ENCODE data around the gene CDKN2C.

Gene CDKN2C

DNA sequence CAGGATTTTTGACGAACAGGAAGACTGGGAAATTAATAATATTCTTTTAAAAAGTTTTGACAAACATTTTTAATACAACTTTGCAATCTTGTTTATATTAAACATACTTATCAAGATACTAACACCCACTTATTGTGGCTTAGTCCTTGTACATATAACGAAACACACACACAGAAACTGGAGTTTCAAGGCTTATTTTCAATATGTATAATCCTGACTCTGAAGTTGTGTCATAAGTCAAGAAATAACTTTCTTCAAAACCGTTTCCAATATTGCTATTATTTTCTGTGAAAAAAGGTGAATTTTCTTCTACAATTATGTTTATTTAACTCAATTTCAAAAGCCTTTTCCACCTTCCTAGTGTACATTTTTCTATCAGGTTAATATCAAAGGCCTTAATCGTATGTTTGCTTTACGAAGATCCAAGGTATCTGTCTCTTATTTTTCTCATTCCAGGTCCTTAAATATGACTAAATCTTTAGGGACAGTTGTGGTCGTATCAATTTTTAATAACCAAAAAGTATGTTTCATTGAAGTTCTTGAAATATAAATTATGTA is 1.8 kb downstream of the CDKN2C start:
- peaks cover 46% of the 10 kb centered on the region for H3K36me3 ChIP-seq (ENCODE audit: insufficient read depth, low read length)

DNA sequence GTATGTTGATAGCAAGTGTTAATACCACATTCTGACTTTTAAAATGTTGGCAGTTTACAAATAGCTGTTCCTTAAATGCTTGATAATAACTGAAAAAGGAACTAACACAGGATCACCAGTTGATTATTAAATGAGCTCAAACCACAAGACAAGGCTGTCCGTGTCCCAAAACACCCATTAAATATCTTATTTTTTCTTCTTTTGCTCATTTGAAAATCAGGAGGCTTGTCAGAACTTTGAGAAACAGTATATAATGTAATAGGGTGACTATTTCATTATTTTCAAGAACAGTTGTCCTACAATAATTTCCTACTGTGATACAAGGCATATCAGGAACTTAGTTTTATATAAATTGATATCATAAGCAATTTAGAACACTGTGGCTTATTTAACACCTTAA is 2.7 kb downstream of the CDKN2C start:
- peaks cover 67% of the 10 kb centered on the region for H3K79me2 ChIP-seq (ENCODE audit: insufficient read depth, low read length)
- no peaks in the 10 kb centered on the region for H3K27me3 ChIP-seq (ENCODE audit: insufficient read depth, low read length)
- H3K36me3 ChIP-seq (ENCODE audit: insufficient read depth, low read length) = peaks cover 46% of the 10 kb centered on the region
- H3K4me1 ChIP-seq (ENCODE audit: insufficient read depth, low read length, severe bottlenecking) = peaks cover 35% of the 10 kb centered on the region
- H2AFZ ChIP-seq (ENCODE audit: low read length) = no peak overlapping the region
- H4K20me1 ChIP-seq (ENCODE audit: insufficient read depth, low read length) = no peaks in the 10 kb centered on the region
- H3K27ac ChIP-seq (ENCODE audit: low read depth, low read length, poor library complexity, severe bottlenecking) = peak overlapping the region; percentile 95
- H3K9me2 ChIP-seq (ENCODE audit: low read depth, low read length) = no peaks in the 10 kb centered on the region
- H3F3A ChIP-seq (ENCODE audit: insufficient read depth, low read length) = no peaks in the 10 kb centered on the region
- H3K4me3 ChIP-seq (ENCODE audit: low read depth, low read length, poor library complexity, severe bottlenecking) = peak overlapping the region; percentile 89
- H3K9ac ChIP-seq (ENCODE audit: low read length) = peak overlapping the region; percentile 99
- peak overlapping the region; percentile 89 for H3K4me2 ChIP-seq (ENCODE audit: low read length)
- TF ChIP-seq EZH2 (IDR thresholded peaks at IDR 0.05; ENCODE audit: borderline replicate concordance, low read length) = no peak
- TF ChIP-seq, protein P1, sequence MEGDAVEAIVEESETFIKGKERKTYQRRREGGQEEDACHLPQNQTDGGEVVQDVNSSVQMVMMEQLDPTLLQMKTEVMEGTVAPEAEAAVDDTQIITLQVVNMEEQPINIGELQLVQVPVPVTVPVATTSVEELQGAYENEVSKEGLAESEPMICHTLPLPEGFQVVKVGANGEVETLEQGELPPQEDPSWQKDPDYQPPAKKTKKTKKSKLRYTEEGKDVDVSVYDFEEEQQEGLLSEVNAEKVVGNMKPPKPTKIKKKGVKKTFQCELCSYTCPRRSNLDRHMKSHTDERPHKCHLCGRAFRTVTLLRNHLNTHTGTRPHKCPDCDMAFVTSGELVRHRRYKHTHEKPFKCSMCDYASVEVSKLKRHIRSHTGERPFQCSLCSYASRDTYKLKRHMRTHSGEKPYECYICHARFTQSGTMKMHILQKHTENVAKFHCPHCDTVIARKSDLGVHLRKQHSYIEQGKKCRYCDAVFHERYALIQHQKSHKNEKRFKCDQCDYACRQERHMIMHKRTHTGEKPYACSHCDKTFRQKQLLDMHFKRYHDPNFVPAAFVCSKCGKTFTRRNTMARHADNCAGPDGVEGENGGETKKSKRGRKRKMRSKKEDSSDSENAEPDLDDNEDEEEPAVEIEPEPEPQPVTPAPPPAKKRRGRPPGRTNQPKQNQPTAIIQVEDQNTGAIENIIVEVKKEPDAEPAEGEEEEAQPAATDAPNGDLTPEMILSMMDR (IDR thresholded peaks at IDR 0.05; ENCODE audit: low read length) = no peak
- H3K9me3 ChIP-seq (ENCODE audit: low read length) = no peaks in the 10 kb centered on the region

More for the DNA sequence above, 1.8 kb downstream of the CDKN2C start:
- H3K9me3 ChIP-seq (ENCODE audit: low read length) = no peaks in the 10 kb centered on the region
- no peaks in the 10 kb centered on the region for H3K27me3 ChIP-seq (ENCODE audit: insufficient read depth, low read length)
- H3K4me2 ChIP-seq (ENCODE audit: low read length) = peak overlapping the region; percentile 89
- H3K4me1 ChIP-seq (ENCODE audit: insufficient read depth, low read length, severe bottlenecking) = peaks cover 45% of the 10 kb centered on the region
- H4K20me1 ChIP-seq (ENCODE audit: insufficient read depth, low read length) = no peaks in the 10 kb centered on the region
- no peak overlapping the region for H2AFZ ChIP-seq (ENCODE audit: low read length)
- H3F3A ChIP-seq (ENCODE audit: insufficient read depth, low read length) = no peaks in the 10 kb centered on the region
- peak overlapping the region; percentile 89 for H3K4me3 ChIP-seq (ENCODE audit: low read depth, low read length, poor library complexity, severe bottlenecking)
- peaks cover 67% of the 10 kb centered on the region for H3K79me2 ChIP-seq (ENCODE audit: insufficient read depth, low read length)
- H3K9me2 ChIP-seq (ENCODE audit: low read depth, low read length) = no peaks in the 10 kb centered on the region
- H3K9ac ChIP-seq (ENCODE audit: low read length) = peak overlapping the region; percentile 99
- TF ChIP-seq EZH2 (IDR thresholded peaks at IDR 0.05; ENCODE audit: borderline replicate concordance, low read length) = no peak
- TF ChIP-seq, protein P1 (IDR thresholded peaks at IDR 0.05; ENCODE audit: low read length) = no peak
- peak overlapping the region; percentile 95 for H3K27ac ChIP-seq (ENCODE audit: low read depth, low read length, poor library complexity, severe bottlenecking)

DNA sequence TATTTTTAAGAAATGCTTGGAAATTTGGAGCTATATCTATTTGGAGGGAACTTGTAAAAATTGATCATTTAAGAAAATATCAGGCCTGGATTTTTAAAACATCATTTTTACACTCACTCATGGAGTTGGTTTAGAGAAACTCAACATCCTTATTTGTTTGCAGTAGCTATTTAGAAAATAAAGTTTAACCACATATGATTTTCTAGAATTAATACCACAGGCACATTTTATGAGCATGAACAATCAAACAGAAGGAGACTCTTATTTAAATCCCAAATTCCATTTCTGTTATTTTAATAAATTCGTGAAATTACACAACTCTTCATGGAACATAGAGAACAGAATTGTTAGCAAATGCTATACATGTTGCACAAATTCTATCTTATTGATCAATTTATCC is 3.2 kb downstream of the CDKN2C start:
- H3K27ac ChIP-seq (ENCODE audit: low read depth, low read length, poor library complexity, severe bottlenecking) = peak overlapping the region; percentile 95
- H3K36me3 ChIP-seq (ENCODE audit: insufficient read depth, low read length) = peaks cover 46% of the 10 kb centered on the region
- H3K79me2 ChIP-seq (ENCODE audit: insufficient read depth, low read length) = peaks cover 69% of the 10 kb centered on the region
- H3F3A ChIP-seq (ENCODE audit: insufficient read depth, low read length) = no peaks in the 10 kb centered on the region
- no peaks in the 10 kb centered on the region for H3K9me3 ChIP-seq (ENCODE audit: low read length)
- peak overlapping the region; percentile 89 for H3K4me2 ChIP-seq (ENCODE audit: low read length)
- no peaks in the 10 kb centered on the region for H3K9me2 ChIP-seq (ENCODE audit: low read depth, low read length)
- no peak overlapping the region for H2AFZ ChIP-seq (ENCODE audit: low read length)
- peak overlapping the region; percentile 89 for H3K4me3 ChIP-seq (ENCODE audit: low read depth, low read length, poor library complexity, severe bottlenecking)
- H3K4me1 ChIP-seq (ENCODE audit: insufficient read depth, low read length, severe bottlenecking) = peaks cover 34% of the 10 kb centered on the region
- TF ChIP-seq EZH2 (IDR thresholded peaks at IDR 0.05; ENCODE audit: borderline replicate concordance, low read length) = no peak
- TF ChIP-seq, protein P1 (IDR thresholded peaks at IDR 0.05; ENCODE audit: low read length) = no peak
- no peaks in the 10 kb centered on the region for H4K20me1 ChIP-seq (ENCODE audit: insufficient read depth, low read length)
- H3K9ac ChIP-seq (ENCODE audit: low read length) = peak overlapping the region; percentile 99
- H3K27me3 ChIP-seq (ENCODE audit: insufficient read depth, low read length) = no peaks in the 10 kb centered on the region

All from OCI-LY1 (cell line).